ENCODE results near the gene MPG. TPM values are rescaled to one million over a fixed set of nuclear protein-coding genes. Genes with fewer than 3 reads are reported as not detected.

The MPG gene
- total RNA-seq, 1 donor from 2014 or later: 21.2 TPM

GRCh38 chr16:57711-58110, 20.3 kb upstream of the MPG start:
- H3K4me1 Mint-ChIP-seq: peaks cover 6% of the 10 kb centered on the region
- no peak for TF ChIP-seq EZH2 (IDR thresholded peaks at IDR 0.05)
- no peak for TF ChIP-seq CTCF (IDR thresholded peaks at IDR 0.05)
- no peak for TF ChIP-seq EZH2phosphoT487 (IDR thresholded peaks at IDR 0.05)
- no peak for DNase-seq (ENCODE audit: low spot score)
- peaks cover 16% of the 10 kb centered on the region for H3K79me2 ChIP-seq (ENCODE audit: low read depth)
- H3K9me3 Mint-ChIP-seq: no peaks in the 10 kb centered on the region
- H2AFZ ChIP-seq (replicated peaks): no peak overlapping the region
- peaks cover 2% of the 10 kb centered on the region for H4K20me1 ChIP-seq (ENCODE audit: low read depth)
- H3K27me3 ChIP-seq: no peaks in the 10 kb centered on the region
- no peak overlapping the region for H3K27ac ChIP-seq
- peaks cover 3% of the 10 kb centered on the region for H3K27me3 Mint-ChIP-seq (ENCODE audit: insufficient read depth, low read depth)
- H3K4me2 ChIP-seq: no peak overlapping the region
- H3K4me3 ChIP-seq: no peak overlapping the region
- no peak overlapping the region for H3K4me3 Mint-ChIP-seq
- H3K4me1 ChIP-seq: no peaks in the 10 kb centered on the region
- no peaks in the 10 kb centered on the region for H3K36me3 ChIP-seq
- H3F3A ChIP-seq (ENCODE audit: low read depth): peaks cover 11% of the 10 kb centered on the region
- H3K9ac ChIP-seq: no peak overlapping the region
- H3K36me3 Mint-ChIP-seq: peaks cover 15% of the 10 kb centered on the region
- peak overlapping the region; percentile 24 for H3K27ac Mint-ChIP-seq
- H3K9me3 ChIP-seq (ENCODE audit: low read depth): no peaks in the 10 kb centered on the region

- Mint-ChIP-seq H3K9me3 (no peaks in the 10 kb centered on the region), H3K27me3 (ENCODE audit: insufficient read depth, low read depth) (peaks cover 3% of the 10 kb centered on the region), H3K27ac (peak overlapping the region; percentile 24), H3K4me3 (peak overlapping the region; percentile 52), H3K36me3 (peaks cover 15% of the 10 kb centered on the region), H3K4me1 (peaks cover 4% of the 10 kb centered on the region)
- no peak for TF ChIP-seq EZH2 (IDR thresholded peaks at IDR 0.05)
- no peak for TF ChIP-seq CTCF (IDR thresholded peaks at IDR 0.05)
- no peak for TF ChIP-seq EZH2phosphoT487 (IDR thresholded peaks at IDR 0.05)
- Histone ChIP-seq H3K4me2 (no peak overlapping the region), H3K4me3 (no peak overlapping the region), H3K9ac (no peak overlapping the region), H3K4me1 (no peaks in the 10 kb centered on the region), H3F3A (ENCODE audit: low read depth) (peaks cover 5% of the 10 kb centered on the region), H3K79me2 (ENCODE audit: low read depth) (peaks cover 13% of the 10 kb centered on the region), H3K36me3 (no peaks in the 10 kb centered on the region), H2AFZ (replicated peaks) (no peak overlapping the region), H4K20me1 (ENCODE audit: low read depth) (no peaks in the 10 kb centered on the region), H3K9me3 (ENCODE audit: low read depth) (no peaks in the 10 kb centered on the region), H3K27ac (no peak overlapping the region), H3K27me3 (no peaks in the 10 kb centered on the region)
- DNase-seq (ENCODE audit: low spot score): no peak
Observed at GRCh38 chr16:58491-59439, 19.3 kb upstream of the MPG start.

GRCh38 chr16:59440-60059, 18.5 kb upstream of the MPG start:
- no peak overlapping the region for H3K4me3 ChIP-seq
- no peaks in the 10 kb centered on the region for H3K27me3 ChIP-seq
- no peaks in the 10 kb centered on the region for H3K9me3 ChIP-seq (ENCODE audit: low read depth)
- no peaks in the 10 kb centered on the region for H3K9me3 Mint-ChIP-seq
- no peak for DNase-seq (ENCODE audit: low spot score)
- H3K27ac Mint-ChIP-seq: no peak overlapping the region
- H3K9ac ChIP-seq: no peak overlapping the region
- H4K20me1 ChIP-seq (ENCODE audit: low read depth): no peaks in the 10 kb centered on the region
- H2AFZ ChIP-seq (replicated peaks): no peak overlapping the region
- no peak overlapping the region for H3K4me3 Mint-ChIP-seq
- H3K27me3 Mint-ChIP-seq (ENCODE audit: insufficient read depth, low read depth): peaks cover 2% of the 10 kb centered on the region
- H3K36me3 ChIP-seq: no peaks in the 10 kb centered on the region
- TF ChIP-seq EZH2 (IDR thresholded peaks at IDR 0.05) (no peak), CTCF (IDR thresholded peaks at IDR 0.05) (no peak), EZH2phosphoT487 (IDR thresholded peaks at IDR 0.05) (no peak)
- peaks cover 15% of the 10 kb centered on the region for H3K36me3 Mint-ChIP-seq
- peaks cover 5% of the 10 kb centered on the region for H3F3A ChIP-seq (ENCODE audit: low read depth)
- no peaks in the 10 kb centered on the region for H3K4me1 ChIP-seq
- H3K27ac ChIP-seq: no peak overlapping the region
- H3K4me2 ChIP-seq: no peak overlapping the region
- no peaks in the 10 kb centered on the region for H3K4me1 Mint-ChIP-seq
- H3K79me2 ChIP-seq (ENCODE audit: low read depth): peaks cover 5% of the 10 kb centered on the region
